HFFc6 (cell line): Measurements from ENCODE around the gene ARFRP1. TPM values are rescaled to one million over a fixed set of nuclear protein-coding genes. Genes with fewer than 3 reads are reported as not detected.

Source experiments
- DNase-seq: peaks from one replicate; pipeline ENCODE4 v3.0.0-alpha.2; 2018
- H3K27ac Mint-ChIP-seq: 2 replicates; pipeline ENCODE4 v1.8.0; 2020; ENCODE audit warnings: mild to moderate bottlenecking, mixed read lengths
- H3K27me3 Mint-ChIP-seq: 2 replicates; pipeline ENCODE4 v1.8.0; 2021; ENCODE audit warnings: mild to moderate bottlenecking, moderate library complexity, mixed read lengths; ENCODE audit not compliant: insufficient read depth
- H3K36me3 Mint-ChIP-seq: 2 replicates; pipeline ENCODE4 v1.8.0; 2021; ENCODE audit warnings: low read depth, mixed read lengths
- H3K4me1 Mint-ChIP-seq: 2 replicates; pipeline ENCODE4 v1.8.0; 2020; ENCODE audit warnings: low read depth, mixed read lengths
- H3K4me3 Mint-ChIP-seq: 2 replicates; pipeline ENCODE4 v1.8.0; 2020; ENCODE audit warnings: mild to moderate bottlenecking, moderate library complexity, mixed read lengths
- H3K9me3 Mint-ChIP-seq: 2 replicates; pipeline ENCODE4 v1.8.0; 2020; ENCODE audit warnings: mild to moderate bottlenecking, mixed read lengths
- CTCF ChIP-seq: fragments of 200-600 bp; sonication (generic); IDR thresholded peaks from 2 replicates; pipeline ENCODE4 v1.5.0; 2021; ENCODE audit warnings: antibody characterized with exemption, mild to moderate bottlenecking
- total RNA-seq, 6 experiments: library from RNA; stranded (reverse); fragmentation: NEBNext Ultra II Directional; extraction: Animal tissue kit (Norgen Biotek cat#: 25700); gene quantifications; 2 replicates in 1 of 6; 3 replicates in 5 of 6; pipeline ENCODE4 v1.2.3, GENCODE V29; 2021

The ARFRP1 gene
- total RNA-seq, 6 experiments from 2014 or later, result 35.1 to 44.2 (median 37.4) TPM

- TF ChIP-seq CTCF, result no peak
- peaks cover 24% of the 10 kb centered on the region for H3K36me3 Mint-ChIP-seq
- H3K4me3 Mint-ChIP-seq, result no peak overlapping the region
- H3K27me3 Mint-ChIP-seq, result peaks cover 3% of the 10 kb centered on the region
- peaks cover 29% of the 10 kb centered on the region for H3K4me1 Mint-ChIP-seq
- no peaks in the 10 kb centered on the region for H3K9me3 Mint-ChIP-seq
- H3K27ac Mint-ChIP-seq, result 0 out of 2 replicates have a peak overlapping the region, but pooled peaks have one; percentile 9
- no peak for DNase-seq
Measured at GRCh38 chr20:63705232-63706026, 2.3 kb downstream of the ARFRP1 start.

- Mint-ChIP-seq H3K9me3 (no peaks in the 10 kb centered on the region), H3K27me3 (peaks cover 7% of the 10 kb centered on the region), H3K36me3 (peaks cover 21% of the 10 kb centered on the region), H3K4me3 (no peak overlapping the region), H3K4me1 (peaks cover 27% of the 10 kb centered on the region), H3K27ac (0 out of 2 replicates have a peak overlapping the region, but pooled peaks have one; percentile 5)
- no peak for DNase-seq
- no peak for TF ChIP-seq CTCF
Measured at GRCh38 chr20:63704749-63705117, 3.0 kb downstream of the ARFRP1 start.

GRCh38 chr20:63703976-63704748 lies 3.6 kb downstream of the ARFRP1 start:
- Mint-ChIP-seq H3K27me3 (peaks cover 10% of the 10 kb centered on the region), H3K9me3 (no peaks in the 10 kb centered on the region), H3K36me3 (peaks cover 20% of the 10 kb centered on the region), H3K27ac (no peak overlapping the region), H3K4me3 (no peak overlapping the region), H3K4me1 (peaks cover 28% of the 10 kb centered on the region)
- TF ChIP-seq CTCF, result no peak
- DNase-seq, result no peak

- Mint-ChIP-seq H3K4me1 (peaks cover 28% of the 10 kb centered on the region), H3K27ac (no peak overlapping the region), H3K27me3 (peaks cover 15% of the 10 kb centered on the region), H3K4me3 (no peak overlapping the region), H3K9me3 (no peaks in the 10 kb centered on the region), H3K36me3 (peaks cover 14% of the 10 kb centered on the region)
- DNase-seq, result no peak
- no peak for TF ChIP-seq CTCF
Measured at GRCh38 chr20:63703471-63703975, 4.3 kb downstream of the ARFRP1 start.

- H3K36me3 Mint-ChIP-seq, result peaks cover 12% of the 10 kb centered on the region
- H3K4me3 Mint-ChIP-seq, result no peak overlapping the region
- H3K9me3 Mint-ChIP-seq, result no peaks in the 10 kb centered on the region
- no peak for TF ChIP-seq CTCF
- peaks cover 15% of the 10 kb centered on the region for H3K27me3 Mint-ChIP-seq
- H3K4me1 Mint-ChIP-seq, result peaks cover 27% of the 10 kb centered on the region
- DNase-seq, result no peak
- no peak overlapping the region for H3K27ac Mint-ChIP-seq
Measured at GRCh38 chr20:63702751-63703470, 4.9 kb downstream of the ARFRP1 start.
